Measurements from ENCODE around the gene ELOVL2.
"Not testable (repeated sequence)": the region's sequence is repeated elsewhere in the genome, so short reads cannot be mapped to it uniquely, and the experiment has no call there.

ELOVL2 gene

DNA sequence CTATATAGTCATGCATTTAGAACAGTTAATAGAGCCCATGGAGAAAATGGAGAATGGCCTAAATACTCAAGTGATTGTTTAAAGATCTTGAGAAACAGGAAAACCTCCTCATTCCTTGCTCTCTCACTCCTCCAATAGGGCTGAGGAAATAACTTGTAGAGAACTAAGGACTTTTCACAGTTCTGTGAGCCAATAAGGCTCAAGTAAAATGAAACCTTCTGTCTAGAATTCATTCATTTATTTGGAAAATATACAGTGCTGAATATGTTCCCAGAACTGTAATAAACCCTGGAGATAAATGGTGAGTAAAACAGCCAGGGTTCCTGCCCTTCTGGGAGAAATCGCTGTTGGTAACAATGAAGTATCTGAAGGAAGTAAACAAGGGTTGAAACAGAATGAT lies 35.3 kb downstream of the ELOVL2 start:
- H3K36me3 ChIP-seq (ENCODE audit: insufficient read depth, low read length): no peaks in the 10 kb centered on the region
- H3K9me2 ChIP-seq (replicated peaks; ENCODE audit: low read depth, low read length): no peaks in the 10 kb centered on the region
- no peaks in the 10 kb centered on the region for H3K4me1 ChIP-seq (ENCODE audit: insufficient read depth, low read length, poor library complexity, severe bottlenecking)
- no peak overlapping the region for H3K4me2 ChIP-seq (ENCODE audit: low read depth, low read length, poor library complexity, severe bottlenecking)
- H3K9me3 ChIP-seq (ENCODE audit: insufficient read depth, low read depth, low read length): no peaks in the 10 kb centered on the region
- no peak for TF ChIP-seq EZH2phosphoT487 (IDR thresholded peaks at IDR 0.05; ENCODE audit: borderline replicate concordance)
- no peak for TF ChIP-seq CTCF (conservative IDR thresholded peaks at IDR 0.05; ENCODE audit: low read length)
- H2AFZ ChIP-seq (ENCODE audit: low read length): no peak overlapping the region
- no peak overlapping the region for H3K4me3 ChIP-seq (ENCODE audit: low read length, poor library complexity, severe bottlenecking)
- no peaks in the 10 kb centered on the region for H3F3A ChIP-seq (ENCODE audit: low read depth)
- no peaks in the 10 kb centered on the region for H3K27me3 ChIP-seq (ENCODE audit: insufficient read depth, low read length, poor library complexity, severe bottlenecking)
- no peak overlapping the region for H3K9ac ChIP-seq (ENCODE audit: low read depth, low read length, poor library complexity, severe bottlenecking)
- no peaks in the 10 kb centered on the region for H3K79me2 ChIP-seq (ENCODE audit: insufficient read depth, low read length)
- no peaks in the 10 kb centered on the region for H4K20me1 ChIP-seq (ENCODE audit: insufficient read depth, low read length, poor library complexity, severe bottlenecking)

GRCh38 chr6:11007715-11008608 lies 36.1 kb downstream of the ELOVL2 start:
- no peak overlapping the region for H3K9ac ChIP-seq (ENCODE audit: low read depth, low read length, poor library complexity, severe bottlenecking)
- H3K4me2 ChIP-seq (ENCODE audit: low read depth, low read length, poor library complexity, severe bottlenecking): no peak overlapping the region
- no peaks in the 10 kb centered on the region for H3K9me2 ChIP-seq (replicated peaks; ENCODE audit: low read depth, low read length)
- no peaks in the 10 kb centered on the region for H3K79me2 ChIP-seq (ENCODE audit: insufficient read depth, low read length)
- TF ChIP-seq EZH2phosphoT487 (IDR thresholded peaks at IDR 0.05; ENCODE audit: borderline replicate concordance): no peak
- no peak for TF ChIP-seq CTCF (conservative IDR thresholded peaks at IDR 0.05; ENCODE audit: low read length)
- H3K4me3 ChIP-seq (ENCODE audit: low read length, poor library complexity, severe bottlenecking): no peak overlapping the region
- no peaks in the 10 kb centered on the region for H4K20me1 ChIP-seq (ENCODE audit: insufficient read depth, low read length, poor library complexity, severe bottlenecking)
- H2AFZ ChIP-seq (ENCODE audit: low read length): no peak overlapping the region
- no peaks in the 10 kb centered on the region for H3K36me3 ChIP-seq (ENCODE audit: insufficient read depth, low read length)
- H3K9me3 ChIP-seq (ENCODE audit: insufficient read depth, low read depth, low read length): no peaks in the 10 kb centered on the region
- H3K27me3 ChIP-seq (ENCODE audit: insufficient read depth, low read length, poor library complexity, severe bottlenecking): no peaks in the 10 kb centered on the region
- H3F3A ChIP-seq (ENCODE audit: low read depth): no peaks in the 10 kb centered on the region
- H3K4me1 ChIP-seq (ENCODE audit: insufficient read depth, low read length, poor library complexity, severe bottlenecking): no peaks in the 10 kb centered on the region

DNA sequence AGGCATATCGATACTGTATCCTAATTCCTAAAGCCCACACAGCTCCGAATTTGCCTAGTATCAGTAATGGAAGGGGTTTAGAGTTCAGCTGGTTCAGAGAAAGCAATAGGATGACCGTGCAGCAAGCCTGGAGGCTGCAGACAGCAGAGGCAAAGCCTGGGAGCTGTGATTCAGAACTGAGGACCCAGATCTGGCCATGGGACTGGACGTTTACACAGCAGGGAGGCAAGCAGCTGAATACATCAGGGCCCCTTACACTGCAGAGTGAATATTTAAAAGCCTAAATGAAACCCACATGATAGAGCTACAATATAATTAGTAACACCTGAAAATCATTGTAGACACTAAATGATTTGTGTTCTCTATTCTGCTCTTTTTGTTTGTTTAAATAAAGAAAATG lies 38.0 kb downstream of the ELOVL2 start:
- H2AFZ ChIP-seq (ENCODE audit: low read length): no peak overlapping the region
- no peaks in the 10 kb centered on the region for H3K9me2 ChIP-seq (replicated peaks; ENCODE audit: low read depth, low read length)
- no peak overlapping the region for H3K4me2 ChIP-seq (ENCODE audit: low read depth, low read length, poor library complexity, severe bottlenecking)
- no peaks in the 10 kb centered on the region for H3K4me1 ChIP-seq (ENCODE audit: insufficient read depth, low read length, poor library complexity, severe bottlenecking)
- H3K27me3 ChIP-seq (ENCODE audit: insufficient read depth, low read length, poor library complexity, severe bottlenecking): no peaks in the 10 kb centered on the region
- no peaks in the 10 kb centered on the region for H3F3A ChIP-seq (ENCODE audit: low read depth)
- TF ChIP-seq EZH2phosphoT487 (IDR thresholded peaks at IDR 0.05; ENCODE audit: borderline replicate concordance): no peak
- TF ChIP-seq CTCF (conservative IDR thresholded peaks at IDR 0.05; ENCODE audit: low read length): no peak
- no peaks in the 10 kb centered on the region for H3K36me3 ChIP-seq (ENCODE audit: insufficient read depth, low read length)
- H3K4me3 ChIP-seq (ENCODE audit: low read length, poor library complexity, severe bottlenecking): no peak overlapping the region
- no peaks in the 10 kb centered on the region for H3K79me2 ChIP-seq (ENCODE audit: insufficient read depth, low read length)
- H3K9me3 ChIP-seq (ENCODE audit: insufficient read depth, low read depth, low read length): no peaks in the 10 kb centered on the region
- H4K20me1 ChIP-seq (ENCODE audit: insufficient read depth, low read length, poor library complexity, severe bottlenecking): no peaks in the 10 kb centered on the region
- H3K9ac ChIP-seq (ENCODE audit: low read depth, low read length, poor library complexity, severe bottlenecking): no peak overlapping the region

DNA sequence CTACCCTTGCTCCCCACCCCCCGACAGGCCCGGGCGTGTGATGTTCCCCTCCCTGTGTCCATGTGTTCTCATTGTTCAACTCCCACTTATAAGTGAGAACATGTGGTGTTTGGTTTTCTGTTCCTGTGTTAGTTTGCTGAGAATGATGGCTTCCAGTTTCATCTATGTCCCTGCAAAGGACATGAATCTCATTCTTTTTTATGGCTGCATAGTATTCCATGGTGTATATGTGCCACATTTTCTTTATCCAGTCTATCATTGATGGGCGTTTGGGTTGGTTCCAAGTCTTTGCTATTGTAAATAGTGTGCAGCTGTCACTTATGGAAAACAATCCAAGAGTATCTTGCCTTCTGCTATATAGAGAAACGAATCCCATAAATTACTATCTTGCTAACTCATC lies 40.8 kb downstream of the ELOVL2 start:
- H3K9ac ChIP-seq (ENCODE audit: low read depth, low read length, poor library complexity, severe bottlenecking); H3K4me3 ChIP-seq (ENCODE audit: low read length, poor library complexity, severe bottlenecking); H3K36me3 ChIP-seq (ENCODE audit: insufficient read depth, low read length); H3K4me2 ChIP-seq (ENCODE audit: low read depth, low read length, poor library complexity, severe bottlenecking); H3K9me2 ChIP-seq (replicated peaks; ENCODE audit: low read depth, low read length); H3K9me3 ChIP-seq (ENCODE audit: insufficient read depth, low read depth, low read length); H3K27me3 ChIP-seq (ENCODE audit: insufficient read depth, low read length, poor library complexity, severe bottlenecking); H4K20me1 ChIP-seq (ENCODE audit: insufficient read depth, low read length, poor library complexity, severe bottlenecking); H3K79me2 ChIP-seq (ENCODE audit: insufficient read depth, low read length); H2AFZ ChIP-seq (ENCODE audit: low read length); H3F3A ChIP-seq (ENCODE audit: low read depth); H3K4me1 ChIP-seq (ENCODE audit: insufficient read depth, low read length, poor library complexity, severe bottlenecking): not testable (repeated sequence)
